GM13976 (cell line): Measurements from ENCODE around the gene FAM83B.

Source experiments
- DNase-seq: peaks from one replicate; pipeline ENCODE4 v3.0.0; 2012; ENCODE audit warnings: low spot score
- in situ Hi-C: fragments of 300-500 bp; cut with MboI; formaldehyde crosslinking; loops from one replicate; pipeline ENCODE4 v1.12.0; 2022; ENCODE audit warnings: low sequenced_read_pairs, mixed read lengths, inconsistent platforms; ENCODE audit not compliant: unreplicated experiment
- TF ChIP-seq, protein P1 (sequence below): IDR thresholded peaks from 2 replicates; pipeline ENCODE4 v1.5.1; 2012; ENCODE audit warnings: borderline replicate concordance, mild to moderate bottlenecking; ENCODE audit not compliant: insufficient read depth; ENCODE audit errors: extremely low read depth, missing control alignments, control extremely low read depth

Gene FAM83B

DNA sequence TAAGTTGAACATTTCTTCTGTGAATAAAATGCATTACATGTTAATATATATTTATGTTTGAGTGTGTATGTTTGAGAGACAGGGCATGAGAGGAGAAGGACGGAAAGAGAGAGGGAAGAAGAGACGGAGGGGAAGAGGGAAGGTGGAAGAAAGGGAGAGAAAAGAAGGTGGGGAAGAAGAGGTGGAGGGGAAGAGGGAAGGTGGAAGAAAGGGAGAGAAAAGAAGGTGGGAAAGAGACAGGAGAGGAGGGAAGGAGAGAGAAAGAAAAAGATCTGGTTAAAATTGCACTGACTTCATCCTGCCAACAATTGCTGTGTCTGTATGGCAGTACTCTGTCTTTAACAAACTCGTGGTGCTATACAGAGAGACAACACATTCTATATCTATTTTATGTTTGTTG lies 29.0 kb downstream of the FAM83B start:
- no peak for DNase-seq
- TF ChIP-seq, protein P1, sequence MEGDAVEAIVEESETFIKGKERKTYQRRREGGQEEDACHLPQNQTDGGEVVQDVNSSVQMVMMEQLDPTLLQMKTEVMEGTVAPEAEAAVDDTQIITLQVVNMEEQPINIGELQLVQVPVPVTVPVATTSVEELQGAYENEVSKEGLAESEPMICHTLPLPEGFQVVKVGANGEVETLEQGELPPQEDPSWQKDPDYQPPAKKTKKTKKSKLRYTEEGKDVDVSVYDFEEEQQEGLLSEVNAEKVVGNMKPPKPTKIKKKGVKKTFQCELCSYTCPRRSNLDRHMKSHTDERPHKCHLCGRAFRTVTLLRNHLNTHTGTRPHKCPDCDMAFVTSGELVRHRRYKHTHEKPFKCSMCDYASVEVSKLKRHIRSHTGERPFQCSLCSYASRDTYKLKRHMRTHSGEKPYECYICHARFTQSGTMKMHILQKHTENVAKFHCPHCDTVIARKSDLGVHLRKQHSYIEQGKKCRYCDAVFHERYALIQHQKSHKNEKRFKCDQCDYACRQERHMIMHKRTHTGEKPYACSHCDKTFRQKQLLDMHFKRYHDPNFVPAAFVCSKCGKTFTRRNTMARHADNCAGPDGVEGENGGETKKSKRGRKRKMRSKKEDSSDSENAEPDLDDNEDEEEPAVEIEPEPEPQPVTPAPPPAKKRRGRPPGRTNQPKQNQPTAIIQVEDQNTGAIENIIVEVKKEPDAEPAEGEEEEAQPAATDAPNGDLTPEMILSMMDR, result no peak
- in situ Hi-C loops, result no loop called here

DNA sequence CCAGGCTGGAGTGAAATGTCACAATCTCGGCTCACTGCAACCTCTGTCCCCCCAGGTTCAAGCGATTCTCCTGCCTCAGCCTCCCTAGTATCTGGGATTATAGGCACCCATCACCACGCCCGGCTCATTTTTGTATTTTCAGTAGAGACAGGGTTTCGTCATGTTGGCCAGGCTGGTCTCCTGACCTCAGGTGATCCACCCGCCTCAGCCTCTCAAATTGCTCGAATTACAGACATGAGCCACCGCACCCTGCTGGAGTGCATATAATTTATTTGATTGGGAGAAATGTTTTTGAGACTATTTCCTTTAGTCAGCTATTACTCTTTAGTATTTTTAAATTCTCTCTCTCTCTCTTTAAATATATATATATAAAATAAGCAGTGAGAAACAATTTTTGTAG lies 29.8 kb downstream of the FAM83B start:
- in situ Hi-C loops, result no loop called here
- DNase-seq, result no peak
- TF ChIP-seq, protein P1, result no peak

DNA sequence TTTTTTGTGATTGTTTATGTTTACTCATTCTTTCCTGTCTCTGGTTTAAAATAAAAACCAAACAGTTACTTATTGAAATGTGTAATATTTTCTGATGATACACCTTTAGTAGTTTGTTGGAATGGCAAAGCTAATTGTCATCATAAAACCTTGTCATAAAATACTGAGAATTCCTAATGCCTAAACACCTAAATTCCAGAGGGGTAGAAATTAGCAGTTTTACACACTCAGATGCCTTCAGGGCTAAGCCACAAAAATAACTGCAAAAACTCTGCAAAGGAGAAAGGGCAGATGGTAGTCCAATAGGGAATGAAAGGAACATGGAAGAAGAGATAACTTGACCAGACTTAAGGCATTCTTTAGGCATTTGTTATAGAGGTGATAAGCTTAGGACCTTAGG lies 30.3 kb downstream of the FAM83B start:
- DNase-seq, result no peak
- TF ChIP-seq, protein P1, result no peak
- in situ Hi-C loops, result no loop called here

DNA sequence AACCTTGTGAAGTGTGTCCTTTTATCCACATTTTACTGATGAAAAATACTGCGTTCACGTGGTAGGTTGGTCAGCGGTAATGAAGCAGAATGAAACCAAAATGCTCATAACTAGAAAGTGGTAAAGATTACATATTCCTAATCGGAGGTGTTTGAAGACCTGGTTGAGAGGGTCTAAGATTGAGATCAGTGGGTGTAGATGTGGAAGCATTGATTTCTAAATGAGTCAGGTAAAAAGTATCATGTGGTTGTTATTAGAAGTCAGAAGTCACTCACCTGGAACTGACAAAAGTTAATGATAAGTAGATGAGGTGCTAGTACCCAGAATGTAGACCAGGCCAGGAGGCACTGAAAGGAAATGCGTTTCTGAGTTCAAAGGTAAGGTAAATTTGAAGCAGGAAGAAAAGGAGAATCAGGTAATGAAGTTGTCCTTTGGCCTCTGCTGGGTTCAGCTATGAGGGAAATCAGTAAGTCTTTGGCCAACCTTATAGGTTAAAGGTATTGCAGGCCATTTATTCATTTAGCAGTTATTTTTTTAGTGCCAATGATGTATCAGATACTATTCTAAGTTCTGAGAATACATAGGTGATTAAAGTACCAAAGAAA lies 31.2 kb downstream of the FAM83B start:
- TF ChIP-seq, protein P1, result no peak
- DNase-seq, result no peak
- in situ Hi-C loops, result no loop called here

DNA sequence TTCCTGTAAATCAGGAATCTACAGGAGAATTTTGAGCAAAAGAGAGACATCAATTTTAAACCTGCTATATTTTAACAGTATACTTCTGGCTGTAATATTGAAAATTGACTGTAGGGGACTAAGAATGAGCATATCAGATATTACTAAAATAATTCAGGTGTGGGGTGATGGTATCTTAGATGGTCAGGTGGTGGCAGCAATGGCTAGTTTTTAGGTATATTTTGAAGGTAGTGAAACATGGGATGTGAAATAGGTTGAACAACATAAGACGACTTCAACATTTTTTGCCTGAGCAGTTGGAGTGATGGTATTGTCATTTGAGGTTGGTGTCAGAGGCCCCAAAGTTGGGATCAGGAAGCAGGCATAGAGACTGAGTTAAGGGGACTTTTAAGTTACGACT lies 32.1 kb downstream of the FAM83B start:
- in situ Hi-C loops, result no loop called here
- DNase-seq, result no peak
- TF ChIP-seq, protein P1, result no peak

DNA sequence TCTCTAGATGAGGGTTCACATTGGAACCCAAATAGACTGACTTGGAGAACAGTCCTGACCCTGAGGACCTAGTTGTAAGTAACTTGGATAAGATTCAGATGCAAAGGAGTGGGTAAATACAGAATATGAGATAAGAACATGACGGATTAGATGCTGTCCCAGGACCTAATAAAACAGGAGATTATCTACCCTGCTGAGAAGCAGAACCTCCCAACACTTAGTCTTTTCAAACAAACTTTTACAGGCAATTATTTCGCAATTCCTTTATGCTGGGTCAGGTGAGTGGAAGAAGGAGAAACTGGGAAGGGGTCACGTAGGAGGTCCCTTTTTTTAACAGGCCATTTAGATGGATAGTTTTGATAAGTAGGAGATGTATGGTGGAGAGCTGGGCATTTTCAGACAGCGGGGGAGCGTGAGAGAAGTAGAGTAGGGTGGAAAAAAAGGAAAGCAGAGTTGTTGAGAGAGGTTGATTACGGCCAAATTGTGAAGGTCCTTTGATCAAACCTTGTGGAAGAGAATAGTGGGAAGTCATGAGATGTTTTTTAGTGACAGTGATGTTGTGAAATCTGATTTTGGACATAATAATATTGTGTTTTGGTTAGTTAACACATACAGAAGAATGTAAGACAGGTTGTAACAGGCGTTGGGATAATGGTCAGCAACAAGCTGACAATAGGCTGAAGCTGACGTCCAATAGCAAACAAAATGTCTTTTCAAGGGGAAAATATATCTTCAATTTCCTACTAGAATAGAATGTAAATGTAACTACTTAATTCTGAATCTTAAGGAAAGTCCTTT lies 32.8 kb downstream of the FAM83B start:
- in situ Hi-C loops, result no loop called here
- TF ChIP-seq, protein P1, result no peak
- DNase-seq, result no peak
